Neural progenitor cell (in vitro differentiated cells): ENCODE data around the gene NCR2.

Experiments used
- CTCF ChIP-seq: fragments of 200-600 bp; sonication (generic); IDR thresholded peaks from 2 replicates; pipeline ENCODE4 v1.5.1; 2017; ENCODE audit warnings: antibody characterized with exemption, mild to moderate bottlenecking
- EZH2 ChIP-seq: fragments of 200-600 bp; sonication (generic); IDR thresholded peaks from 2 replicates; pipeline ENCODE4 v1.6.1; 2017; ENCODE audit warnings: antibody characterized with exemption, mild to moderate bottlenecking, moderate library complexity
- EZH2phosphoT487 ChIP-seq: fragments of 200-600 bp; sonication (generic); IDR thresholded peaks from 2 replicates; pipeline ENCODE4 v1.6.1; 2017; ENCODE audit warnings: antibody characterized with exemption

- no peak for TF ChIP-seq EZH2
- TF ChIP-seq CTCF: no peak
- no peak for TF ChIP-seq EZH2phosphoT487
Observed at GRCh38 chr6:41352907-41353306, 17.5 kb downstream of the NCR2 start.
